ENCODE results near the gene SEZ6. TPM values are rescaled to one million over a fixed set of nuclear protein-coding genes. Genes with fewer than 3 reads are reported as not detected.

The SEZ6 gene
- total and polyA plus RNA-seq, 2 of the 4 experiments (the other 2 are of a cell fraction) = not detected

DNA sequence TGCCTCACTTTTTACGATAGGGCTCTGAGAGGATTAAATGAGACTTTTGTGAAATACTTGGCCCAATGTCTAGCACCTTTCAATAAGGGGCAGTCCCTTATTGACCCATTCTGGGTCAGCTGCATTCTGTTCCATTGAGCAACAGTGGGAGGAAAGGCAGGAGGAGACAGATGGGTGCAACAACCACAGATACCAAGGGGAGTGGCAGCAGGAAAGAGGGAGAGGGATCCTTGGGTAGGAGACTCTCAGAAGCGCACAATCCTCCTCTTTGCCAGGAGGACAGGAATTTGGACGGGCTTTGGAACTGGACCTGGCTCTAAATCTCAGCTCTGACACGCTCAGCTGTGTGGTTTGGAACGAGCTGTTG, 40.6 kb upstream of the SEZ6 start:
- Histone ChIP-seq H3K9me3 (ENCODE audit: control insufficient read depth, insufficient read depth, low read length) (no peaks in the 10 kb centered on the region; the same call in 1 of the 2 replicates), H2AFZ (replicated peaks; ENCODE audit: low read length, poor library complexity) (no peak overlapping the region), H3K4me1 (ENCODE audit: control insufficient read depth, insufficient read depth, low read length) (no peaks in the 10 kb centered on the region), H3K14ac (replicated peaks; ENCODE audit: low read depth, low read length) (no peak overlapping the region), H2BK15ac (ENCODE audit: low read depth, low read length) (no peak overlapping the region), H3K4ac (ENCODE audit: low read depth, low read length) (no peak overlapping the region), H3K23ac (ENCODE audit: low read depth, low read length) (no peak overlapping the region), H2AK9ac (replicated peaks; ENCODE audit: low read depth, low read length, poor library complexity) (no peak overlapping the region), H3K9ac (ENCODE audit: low read depth, low read length) (no peak overlapping the region), H3K79me1 (ENCODE audit: low read depth in 1 of 2, low read length in 2 of 2) (no peaks in the 10 kb centered on the region), H3K56ac (ENCODE audit: extremely low read depth, insufficient read depth, low read length) (no peak overlapping the region), H2AK5ac (ENCODE audit: low read depth, low read length) (no peak overlapping the region), H3K27me3 (ENCODE audit: control insufficient read depth, insufficient read depth, low read length) (peaks cover 62% of the 10 kb centered on the region), H2BK120ac (ENCODE audit: low read depth, low read length) (no peak overlapping the region), H2BK5ac (ENCODE audit: low read depth, low read length, poor library complexity, severe bottlenecking) (no peak overlapping the region), H4K8ac (ENCODE audit: low read depth in 2 of 2, low read length in 2 of 2) (no peak overlapping the region), H3K4me3 (ENCODE audit: insufficient read depth, low read depth, low read length) (no peak overlapping the region), H3K18ac (ENCODE audit: low read depth, low read length) (no peak overlapping the region), H3K4me2 (ENCODE audit: low read depth, low read length) (no peak overlapping the region), H4K20me1 (ENCODE audit: insufficient read depth, low read length) (no peaks in the 10 kb centered on the region), H3K27ac (ENCODE audit: insufficient read depth, low read length) (no peak overlapping the region), H3K9me1 (ENCODE audit: insufficient read depth, low read length) (peaks cover 2% of the 10 kb centered on the region; the same call in 1 of the 2 replicates), H2BK20ac (ENCODE audit: low read depth, low read length) (no peak overlapping the region), H4K5ac (ENCODE audit: low read depth, low read length) (no peak overlapping the region), H3K36me3 (ENCODE audit: control insufficient read depth, insufficient read depth, low read length) (no peaks in the 10 kb centered on the region), H4K91ac (ENCODE audit: insufficient read depth, low read depth, low read length) (no peak overlapping the region)
- DNase-seq (no peak), ATAC-seq (ENCODE audit: low read depth) (no peak)
- WGBS, 2 experiments (ENCODE audit: extremely low coverage in 2 of 2, insufficient read length in 1 of 2) = no CpG with 5 or more reads among the region's 5 CpGs
- no peak for TF ChIP-seq CTCF (conservative IDR thresholded peaks at IDR 0.05; ENCODE audit: low read depth, low read length)
- no peak for TF ChIP-seq NFE2L2 (IDR thresholded peaks at IDR 0.05; ENCODE audit: low read depth, low read length)
- no peak for TF ChIP-seq USF2 (IDR thresholded peaks at IDR 0.05; ENCODE audit: low read depth, low read length)
- TF ChIP-seq FOS (IDR thresholded peaks at IDR 0.05; ENCODE audit: low read depth, low read length) = no peak
- no peak for TF ChIP-seq MAFK (IDR thresholded peaks at IDR 0.05; ENCODE audit: low read depth, low read length)
- TF ChIP-seq SMC3 (IDR thresholded peaks at IDR 0.05; ENCODE audit: low read depth, low read length) = no peak
- no peak for TF ChIP-seq RFX5 (IDR thresholded peaks at IDR 0.05; ENCODE audit: low read depth, low read length)
- TF ChIP-seq MAZ (IDR thresholded peaks at IDR 0.05; ENCODE audit: borderline replicate concordance, low read depth, low read length) = no peak
- no peak for TF ChIP-seq MXI1 (IDR thresholded peaks at IDR 0.05; ENCODE audit: borderline replicate concordance, low read depth, low read length)
- ChIA-PET CTCF (no interaction called here), POLR2A (ENCODE audit: unreplicated experiment) (no interaction called here)
- intact Hi-C loops (cut with micrococcal nuclease) = loop anchor here (10.0 kb wide), 1 partner anchor 82 kb away; no protein-coding TSS in a partner anchor
- dilution Hi-C loops (cut with HindIII; ENCODE audit: low sequenced_read_pairs, unreplicated experiment) = no loop called here
- in situ Hi-C loops (cut with MboI; ENCODE audit: low sequenced_read_pairs) = loop anchor here (10.0 kb wide), 1 partner anchor 58 kb away; no protein-coding TSS in a partner anchor
- no TSS peak for BruUV-seq (replicated peaks)
